Measurements from ENCODE around the gene MAP2K4.

GRCh38 chr17:12187658-12188057 is 167.0 kb downstream of the MAP2K4 start:
- no peak for TF ChIP-seq POLR2AphosphoS5 (IDR thresholded peaks at IDR 0.05; ENCODE audit: borderline replicate concordance, low read depth, low read length)
- no peak for TF ChIP-seq EZH2 (IDR thresholded peaks at IDR 0.05)

Data from SK-N-MC (cell line).